ENCODE results near the gene MCCC1.

GRCh38 chr3:183132409-183132808 lies 33.1 kb upstream of the MCCC1 start:
- TF ChIP-seq CTCF (IDR thresholded peaks at IDR 0.05 in 4 of 5, conservative IDR thresholded peaks at IDR 0.05 in 1 of 5) (no peak), POLR2A (IDR thresholded peaks at IDR 0.05) (no peak)

Measured in gastrocnemius medialis (tissue), 4 donors.